Right lobe of liver (tissue), 6 donors: ENCODE results near the gene SORL1-AS1.

Source experiments
- ATAC-seq, 4 donors: fragments of 200-7000 bp; cut with Tn5 transposase; one replicate each; pipeline ENCODE4 v1.9.1; 2020; ENCODE audit warnings: mild to moderate bottlenecking in 4 of 4, moderate library complexity in 4 of 4
- DNase-seq, 3 donors: peaks; one replicate each; pipeline ENCODE4 v3.0.0-alpha.2; 2020
- H3K27ac ChIP-seq, 3 donors: fragments of 200-600 bp; one replicate each; pipeline ENCODE4 v1.8.0; 2022
- H3K27me3 ChIP-seq, 2 donors: fragments of 200-600 bp; one replicate each; pipeline ENCODE4 v1.8.0; 2022
- H3K36me3 ChIP-seq, 4 donors: fragments of 200-600 bp; sonication (generic) in 1 of 4; one replicate each; pipeline versions ENCODE4 v1.5.1 to v1.8.0; 2017 to 2022; ENCODE audit warnings: control low read depth in 1 of 4
- H3K4me1 ChIP-seq, 4 donors: fragments of 200-600 bp; sonication (generic) in 1 of 4; one replicate each; pipeline versions ENCODE4 v1.5.1 to v1.8.0; 2017 to 2022; ENCODE audit warnings: control low read depth in 1 of 4
- H3K4me3 ChIP-seq, 3 donors: fragments of 200-600 bp; one replicate each; pipeline ENCODE4 v1.8.0; 2022
- H3K9me3 ChIP-seq, 4 donors: fragments of 200-600 bp; sonication (generic) in 1 of 4; one replicate each; pipeline versions ENCODE4 v1.5.1 to v1.8.0; 2017 to 2022; ENCODE audit warnings: control low read depth in 1 of 4
- POLR2A ChIP-seq: fragments of 450-650 bp; IDR thresholded peaks from one replicate; pipeline ENCODE4 v1.6.1; 2017; ENCODE audit warnings: antibody characterized with exemption, mild to moderate bottlenecking
- WGBS: methylation state at CpG from one replicate; pipeline ENCODE4 v1.1.6; 2018; ENCODE audit warnings: low coverage, low lambda C conversion rate; ENCODE audit not compliant: insufficient coverage; ENCODE audit errors: missing lambda C conversion rate; 5-methylcytosine and 5-hydroxymethylcytosine counted together
- intact Hi-C, 2 donors: fragments of 100-400 bp; cut with DNase I; formaldehyde crosslinking; loops; one replicate each; pipeline versions ENCODE4 v1.11.2 to v1.14.1; 2022
- TF ChIP-seq, protein P1 (sequence below), 4 donors: fragments of 200-600 bp in 3 of 4; fragments of 450-650 bp in 1 of 4; IDR thresholded peaks; one replicate each; pipeline versions ENCODE4 v1.5.1 to v1.8.0; 2016 to 2022; ENCODE audit warnings: antibody characterized with exemption in 4 of 4, mild to moderate bottlenecking in 2 of 4
- donor health status: DM: no; HTN: yes; CAD: no.
- donor health status: DM: no; HTN: no; CAD: no.
- donor health status: DM: no; HTN: no; CAD: no.
- donor health status: DM: no; HTN: yes; CAD: no.
- donor health status: DM: no; HTN: yes; CAD: no.

SORL1-AS1 gene

DNA sequence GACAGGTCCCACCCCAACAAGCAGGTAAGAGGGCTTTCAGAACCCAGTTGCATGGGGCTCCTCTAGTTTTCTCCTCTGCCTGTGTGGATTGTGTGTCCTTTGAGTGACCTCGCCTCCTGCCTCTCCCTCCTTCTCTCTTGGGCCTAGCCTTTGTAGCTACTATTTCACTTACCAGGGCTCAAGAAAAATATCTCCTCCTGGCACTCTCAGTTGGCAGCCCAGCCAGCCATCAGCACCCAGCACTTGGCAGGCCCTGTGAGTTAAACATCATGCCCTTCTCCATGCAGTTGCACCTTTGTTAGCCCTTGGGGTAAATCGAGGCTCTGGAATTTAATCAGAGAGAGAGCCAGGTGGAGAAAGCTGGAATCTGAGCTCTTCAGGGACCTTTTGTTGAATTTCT is 35.4 kb upstream of the SORL1-AS1 start:
- Histone ChIP-seq H3K9me3 (no peaks in the 10 kb centered on the region), H3K36me3 (peaks cover 0 to 74% (median 0%) of the 10 kb centered on the region in 4 donors), H3K4me3 (no peak overlapping the region), H3K4me1 (no peaks in the 10 kb centered on the region), H3K27me3 (no peaks in the 10 kb centered on the region), H3K27ac (no peak overlapping the region)
- DNase-seq (no peak), ATAC-seq (no peak)
- no CpG with 5 or more reads among the region's 2 CpGs for WGBS
- TF ChIP-seq POLR2A = no peak
- TF ChIP-seq, protein P1, sequence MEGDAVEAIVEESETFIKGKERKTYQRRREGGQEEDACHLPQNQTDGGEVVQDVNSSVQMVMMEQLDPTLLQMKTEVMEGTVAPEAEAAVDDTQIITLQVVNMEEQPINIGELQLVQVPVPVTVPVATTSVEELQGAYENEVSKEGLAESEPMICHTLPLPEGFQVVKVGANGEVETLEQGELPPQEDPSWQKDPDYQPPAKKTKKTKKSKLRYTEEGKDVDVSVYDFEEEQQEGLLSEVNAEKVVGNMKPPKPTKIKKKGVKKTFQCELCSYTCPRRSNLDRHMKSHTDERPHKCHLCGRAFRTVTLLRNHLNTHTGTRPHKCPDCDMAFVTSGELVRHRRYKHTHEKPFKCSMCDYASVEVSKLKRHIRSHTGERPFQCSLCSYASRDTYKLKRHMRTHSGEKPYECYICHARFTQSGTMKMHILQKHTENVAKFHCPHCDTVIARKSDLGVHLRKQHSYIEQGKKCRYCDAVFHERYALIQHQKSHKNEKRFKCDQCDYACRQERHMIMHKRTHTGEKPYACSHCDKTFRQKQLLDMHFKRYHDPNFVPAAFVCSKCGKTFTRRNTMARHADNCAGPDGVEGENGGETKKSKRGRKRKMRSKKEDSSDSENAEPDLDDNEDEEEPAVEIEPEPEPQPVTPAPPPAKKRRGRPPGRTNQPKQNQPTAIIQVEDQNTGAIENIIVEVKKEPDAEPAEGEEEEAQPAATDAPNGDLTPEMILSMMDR (IDR thresholded peaks at IDR 0.05) = no peak
- intact Hi-C loops = loop anchor here in 1 of 2 donors (10.0 kb wide), 1 partner anchor 107 kb away; no protein-coding TSS in a partner anchor

DNA sequence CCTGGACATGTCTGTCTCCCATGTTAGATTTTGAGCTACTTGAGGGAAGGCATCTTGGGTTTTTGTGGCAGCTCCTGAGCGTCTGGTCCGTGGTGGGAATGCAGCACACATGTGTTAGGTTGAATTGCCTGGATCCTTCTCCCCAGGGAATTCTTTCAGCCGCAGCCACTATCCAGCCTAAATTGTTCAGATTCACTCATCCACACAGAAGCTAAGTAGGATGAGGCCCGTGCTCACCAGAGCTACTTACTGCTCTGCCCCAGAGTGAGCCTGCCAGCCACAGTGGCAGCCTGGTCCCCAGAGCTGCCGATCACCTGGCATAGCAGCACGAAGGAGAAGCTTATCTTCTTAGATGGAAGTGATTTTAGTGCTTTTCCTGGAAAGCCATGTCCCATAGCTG is 34.4 kb upstream of the SORL1-AS1 start:
- Histone ChIP-seq H3K27me3 (no peaks in the 10 kb centered on the region), H3K9me3 (no peaks in the 10 kb centered on the region), H3K4me1 (no peaks in the 10 kb centered on the region), H3K4me3 (no peak overlapping the region), H3K36me3 (peaks cover 0 to 72% (median 0%) of the 10 kb centered on the region in 4 donors), H3K27ac (no peak overlapping the region)
- ATAC-seq (no peak), DNase-seq (no peak)
- WGBS = no CpG with 5 or more reads among the region's 6 CpGs
- TF ChIP-seq, protein P1 (IDR thresholded peaks at IDR 0.05) = no peak
- TF ChIP-seq POLR2A = no peak
- intact Hi-C loops = loop anchor here in 1 of 2 donors (10.0 kb wide), 1 partner anchor 108 kb away; no protein-coding TSS in a partner anchor

DNA sequence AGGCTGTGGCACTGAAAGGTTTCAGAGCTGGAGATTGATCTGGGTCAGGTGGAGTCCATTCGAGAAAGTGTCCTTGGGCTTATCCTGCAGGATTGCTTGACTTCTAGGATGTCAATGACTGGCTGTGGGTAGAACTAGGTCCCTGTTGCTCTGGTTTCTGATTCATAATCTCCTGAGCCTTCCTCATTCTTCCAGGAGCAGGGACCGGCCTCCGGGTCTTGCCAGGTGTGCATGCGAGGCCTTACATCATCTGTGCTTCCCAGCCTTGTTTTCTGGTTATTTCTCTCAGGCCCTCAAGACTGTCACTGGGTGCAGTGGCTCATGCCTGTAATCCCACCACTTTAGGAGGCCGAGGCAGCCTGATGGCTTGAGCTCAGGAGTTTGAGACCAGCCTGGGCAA is 33.3 kb upstream of the SORL1-AS1 start:
- no peak overlapping the region for H3K27ac ChIP-seq
- WGBS = 89% methylated on average over 5 of the region's 5 CpGs
- no peaks in the 10 kb centered on the region for H3K9me3 ChIP-seq
- H3K36me3 ChIP-seq = peaks cover 0 to 61% (median 0%) of the 10 kb centered on the region in 4 donors
- DNase-seq (no peak), ATAC-seq (no peak)
- no peaks in the 10 kb centered on the region for H3K4me1 ChIP-seq
- intact Hi-C loops = loop anchor here in 1 of 2 donors (10.0 kb wide), 1 partner anchor 109 kb away; no protein-coding TSS in a partner anchor
- TF ChIP-seq POLR2A = no peak
- TF ChIP-seq, protein P1 (IDR thresholded peaks at IDR 0.05) = no peak
- no peaks in the 10 kb centered on the region for H3K27me3 ChIP-seq
- H3K4me3 ChIP-seq = no peak overlapping the region

DNA sequence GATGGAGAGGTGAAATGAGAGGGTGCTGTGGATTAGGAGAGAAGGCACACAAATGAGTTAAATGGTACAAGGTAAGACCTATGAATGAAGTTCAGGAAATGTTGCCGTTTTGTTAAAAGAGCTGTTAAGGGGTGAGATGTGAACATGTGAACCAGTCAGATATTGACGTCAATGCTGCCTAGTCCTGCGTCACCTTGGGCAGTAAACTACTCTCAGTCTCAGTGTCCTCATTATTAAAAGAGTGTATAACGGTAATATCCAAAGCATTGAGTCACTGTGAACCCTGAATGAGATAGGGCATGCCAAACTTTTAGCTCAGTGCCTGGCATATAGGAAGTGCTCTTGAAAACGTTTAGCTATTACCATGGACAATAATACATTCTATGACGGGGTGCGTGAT is 32.4 kb upstream of the SORL1-AS1 start:
- Histone ChIP-seq H3K27ac (no peak overlapping the region), H3K4me3 (no peak overlapping the region), H3K36me3 (peaks cover 0 to 53% (median 0%) of the 10 kb centered on the region in 4 donors), H3K9me3 (no peaks in the 10 kb centered on the region), H3K4me1 (no peaks in the 10 kb centered on the region), H3K27me3 (no peaks in the 10 kb centered on the region)
- WGBS = 84% methylated on average over 7 of the region's 7 CpGs
- DNase-seq = no peak
- intact Hi-C loops = loop anchor here in 1 of 2 donors (10.0 kb wide), 1 partner anchor 110 kb away; no protein-coding TSS in a partner anchor
- TF ChIP-seq, protein P1 (IDR thresholded peaks at IDR 0.05) = no peak
- no peak for TF ChIP-seq POLR2A
- no peak for ATAC-seq
